Glutamatergic neuron (in vitro differentiated cells): ENCODE data around the gene SERPINA9. TPM values are rescaled to one million over a fixed set of nuclear protein-coding genes. Genes with fewer than 3 reads are reported as not detected.

Experiments used
- DNase-seq: peaks from one replicate; pipeline ENCODE4 v3.0.0; 2022
- H3K27ac Mint-ChIP-seq: one replicate; pipeline ENCODE4 v1.8.0; 2020; ENCODE audit warnings: mild to moderate bottlenecking, mixed read lengths, inconsistent platforms; ENCODE audit not compliant: unreplicated experiment
- H3K27me3 Mint-ChIP-seq: one replicate; pipeline ENCODE4 v1.8.0; 2020; ENCODE audit warnings: mild to moderate bottlenecking, moderate library complexity, mixed read lengths, inconsistent platforms; ENCODE audit not compliant: unreplicated experiment
- H3K36me3 Mint-ChIP-seq: one replicate; pipeline ENCODE4 v1.8.0; 2020; ENCODE audit warnings: mild to moderate bottlenecking, mixed read lengths, inconsistent platforms; ENCODE audit not compliant: unreplicated experiment
- H3K4me1 Mint-ChIP-seq: one replicate; pipeline ENCODE4 v1.8.0; 2020; ENCODE audit warnings: mild to moderate bottlenecking, low read depth, mixed read lengths, inconsistent platforms; ENCODE audit not compliant: unreplicated experiment
- H3K4me3 Mint-ChIP-seq: one replicate; pipeline ENCODE4 v1.8.0; 2020; ENCODE audit warnings: mild to moderate bottlenecking, mixed read lengths, inconsistent platforms; ENCODE audit not compliant: unreplicated experiment
- H3K9me3 Mint-ChIP-seq: one replicate; pipeline ENCODE4 v1.8.0; 2020; ENCODE audit warnings: mild to moderate bottlenecking, moderate library complexity, mixed read lengths, inconsistent platforms; ENCODE audit not compliant: unreplicated experiment
- CTCF ChIP-seq: fragments of 200-600 bp; sonication (generic); IDR thresholded peaks from one replicate; pipeline ENCODE4 v1.5.0; 2021; ENCODE audit not compliant: partially characterized antibody, unreplicated experiment
- total RNA-seq: library from RNA; stranded (reverse); fragmentation: NEBNext Ultra II Directional; extraction: Animal tissue kit (Norgen Biotek cat#: 25700); gene quantifications from one replicate; pipeline ENCODE4 v1.2.1, GENCODE V29; 2021; ENCODE audit not compliant: unreplicated experiment

Gene SERPINA9
- total RNA-seq, 1 donor from 2014 or later, result not detected

- TF ChIP-seq CTCF, result no peak
- Mint-ChIP-seq H3K27me3 (no peaks in the 10 kb centered on the region), H3K4me3 (no peak overlapping the region), H3K36me3 (peaks cover 7% of the 10 kb centered on the region), H3K27ac (no peak overlapping the region), H3K4me1 (no peaks in the 10 kb centered on the region), H3K9me3 (peaks cover 6% of the 10 kb centered on the region)
- DNase-seq, result no peak
These were observed 17.3 kb downstream of the SERPINA9 start for GRCh38 chr14:94458558-94459205.

- Mint-ChIP-seq H3K4me3 (no peak overlapping the region), H3K27me3 (no peaks in the 10 kb centered on the region), H3K4me1 (no peaks in the 10 kb centered on the region), H3K9me3 (peaks cover 6% of the 10 kb centered on the region), H3K27ac (no peak overlapping the region), H3K36me3 (peaks cover 7% of the 10 kb centered on the region)
- DNase-seq, result no peak
- no peak for TF ChIP-seq CTCF
These were observed 17.9 kb downstream of the SERPINA9 start for GRCh38 chr14:94458096-94458495.

GRCh38 chr14:94455928-94456327 is 20.1 kb downstream of the SERPINA9 start:
- no peak for TF ChIP-seq CTCF
- Mint-ChIP-seq H3K9me3 (peaks cover 4% of the 10 kb centered on the region), H3K4me3 (no peak overlapping the region), H3K27me3 (peaks cover 3% of the 10 kb centered on the region), H3K27ac (no peak overlapping the region), H3K36me3 (peaks cover 7% of the 10 kb centered on the region), H3K4me1 (peaks cover 2% of the 10 kb centered on the region)
- DNase-seq, result no peak

GRCh38 chr14:94451826-94452225 is 24.2 kb downstream of the SERPINA9 start:
- Mint-ChIP-seq H3K36me3 (peaks cover 4% of the 10 kb centered on the region), H3K27me3 (peaks cover 9% of the 10 kb centered on the region), H3K9me3 (peaks cover 4% of the 10 kb centered on the region), H3K4me1 (peaks cover 4% of the 10 kb centered on the region), H3K27ac (no peak overlapping the region), H3K4me3 (no peak overlapping the region)
- TF ChIP-seq CTCF, result no peak
- DNase-seq, result no peak

- H3K27ac Mint-ChIP-seq, result no peak overlapping the region
- peaks cover 2% of the 10 kb centered on the region for H3K9me3 Mint-ChIP-seq
- no peak overlapping the region for H3K4me3 Mint-ChIP-seq
- H3K36me3 Mint-ChIP-seq, result peaks cover 4% of the 10 kb centered on the region
- TF ChIP-seq CTCF, result no peak
- no peak for DNase-seq
- peaks cover 9% of the 10 kb centered on the region for H3K27me3 Mint-ChIP-seq
- H3K4me1 Mint-ChIP-seq, result peaks cover 4% of the 10 kb centered on the region
These were observed 24.8 kb downstream of the SERPINA9 start for GRCh38 chr14:94451091-94451771.
